ENCODE results near the gene OGG1.
A peak's percentile ranks its signal among the peaks of the same experiment; 100 is the strongest.

The OGG1 gene

DNA sequence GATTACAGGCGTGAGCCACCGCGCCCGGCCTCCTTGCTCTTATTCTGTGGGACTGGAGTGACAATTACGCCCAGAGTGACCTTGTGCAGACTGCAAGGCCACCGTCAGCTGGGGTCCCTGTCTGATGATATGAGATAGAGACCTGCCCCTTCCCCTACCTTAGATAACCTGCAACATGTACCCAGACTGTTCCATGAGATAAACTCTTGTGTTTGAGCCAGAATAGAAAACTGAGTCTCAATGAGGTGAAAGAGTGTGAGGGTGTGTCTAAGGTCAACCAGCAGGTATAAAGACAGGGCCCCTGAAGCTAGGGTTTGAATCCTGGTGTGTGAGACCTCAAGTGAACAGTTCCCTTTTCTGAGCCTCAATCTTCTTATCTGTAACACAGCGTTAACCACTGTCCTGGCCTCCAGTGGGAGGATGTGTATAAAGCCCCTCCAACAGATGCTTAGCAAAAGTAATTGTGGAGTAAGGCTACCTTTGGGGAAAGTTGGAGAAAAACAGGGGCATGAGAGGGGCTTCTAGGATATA is 36.5 kb downstream of the OGG1 start:
- ChIA-PET POLR2A (interaction anchor here (0.5 kb wide), 1 partner anchor 8 kb away, joined by 3 read pairs; no protein-coding TSS in a partner anchor), CTCF (interaction anchor here (1.4 kb wide), 1 partner anchor 71 kb away, joined by 3 read pairs; no protein-coding TSS in a partner anchor)
- DNase-seq (ENCODE audit: low read depth, low spot score): no peak
- H3K4me3 ChIP-seq (ENCODE audit: low read depth, low read length): no peak overlapping the region
- TF ChIP-seq, protein P1, sequence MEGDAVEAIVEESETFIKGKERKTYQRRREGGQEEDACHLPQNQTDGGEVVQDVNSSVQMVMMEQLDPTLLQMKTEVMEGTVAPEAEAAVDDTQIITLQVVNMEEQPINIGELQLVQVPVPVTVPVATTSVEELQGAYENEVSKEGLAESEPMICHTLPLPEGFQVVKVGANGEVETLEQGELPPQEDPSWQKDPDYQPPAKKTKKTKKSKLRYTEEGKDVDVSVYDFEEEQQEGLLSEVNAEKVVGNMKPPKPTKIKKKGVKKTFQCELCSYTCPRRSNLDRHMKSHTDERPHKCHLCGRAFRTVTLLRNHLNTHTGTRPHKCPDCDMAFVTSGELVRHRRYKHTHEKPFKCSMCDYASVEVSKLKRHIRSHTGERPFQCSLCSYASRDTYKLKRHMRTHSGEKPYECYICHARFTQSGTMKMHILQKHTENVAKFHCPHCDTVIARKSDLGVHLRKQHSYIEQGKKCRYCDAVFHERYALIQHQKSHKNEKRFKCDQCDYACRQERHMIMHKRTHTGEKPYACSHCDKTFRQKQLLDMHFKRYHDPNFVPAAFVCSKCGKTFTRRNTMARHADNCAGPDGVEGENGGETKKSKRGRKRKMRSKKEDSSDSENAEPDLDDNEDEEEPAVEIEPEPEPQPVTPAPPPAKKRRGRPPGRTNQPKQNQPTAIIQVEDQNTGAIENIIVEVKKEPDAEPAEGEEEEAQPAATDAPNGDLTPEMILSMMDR (IDR thresholded peaks at IDR 0.05; ENCODE audit: insufficient read depth, low read length, missing control alignments): no peak

DNA sequence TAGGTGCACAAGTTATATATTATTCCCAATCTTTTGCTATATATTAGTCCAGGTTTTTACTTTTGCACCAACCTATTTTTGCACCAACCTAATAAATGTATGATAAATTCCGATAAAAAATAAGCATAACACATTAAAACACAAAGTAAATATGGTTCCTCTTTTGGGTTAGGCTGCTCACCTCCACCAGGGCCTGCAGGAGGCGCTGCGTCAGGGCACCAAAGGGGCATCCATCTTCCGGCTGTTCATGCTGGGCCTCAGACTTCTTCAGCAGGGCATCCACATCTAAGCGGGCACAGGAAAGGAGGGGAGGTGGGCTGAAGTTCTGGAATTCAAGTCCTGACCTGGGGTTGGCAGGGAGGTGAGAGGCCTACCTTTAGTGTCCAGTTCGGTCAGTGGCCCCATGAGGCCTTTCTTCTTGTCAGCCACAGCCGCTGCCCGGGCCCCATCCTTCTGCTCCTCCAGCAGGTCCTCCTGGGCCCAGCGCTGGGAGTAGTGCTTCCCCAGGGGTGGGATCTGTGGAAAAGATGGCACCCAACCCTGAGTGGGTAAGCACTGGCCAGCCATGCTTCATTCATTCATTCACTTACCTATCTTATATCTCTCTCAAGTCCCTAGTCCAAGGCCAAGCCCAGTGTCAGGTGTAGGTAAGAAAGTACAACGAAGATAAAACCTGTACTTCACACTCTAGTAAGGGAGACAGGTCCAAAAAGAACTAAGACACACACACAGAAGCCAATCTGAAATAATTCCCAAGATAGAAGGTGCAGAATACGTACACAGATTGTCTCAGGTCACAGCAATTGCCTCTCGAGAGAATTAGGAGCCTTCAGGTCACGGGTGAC is 37.3 kb downstream of the OGG1 start:
- POLR2A ChIA-PET: no interaction called here
- CTCF ChIA-PET: interaction anchor here (1.4 kb wide), 1 partner anchor 71 kb away, joined by 3 read pairs; no protein-coding TSS in a partner anchor
- DNase-seq (ENCODE audit: low read depth, low spot score): no peak
- TF ChIP-seq, protein P1 (IDR thresholded peaks at IDR 0.05; ENCODE audit: insufficient read depth, low read length, missing control alignments): peak; percentile 34
- H3K4me3 ChIP-seq (ENCODE audit: low read depth, low read length): no peak overlapping the region

DNA sequence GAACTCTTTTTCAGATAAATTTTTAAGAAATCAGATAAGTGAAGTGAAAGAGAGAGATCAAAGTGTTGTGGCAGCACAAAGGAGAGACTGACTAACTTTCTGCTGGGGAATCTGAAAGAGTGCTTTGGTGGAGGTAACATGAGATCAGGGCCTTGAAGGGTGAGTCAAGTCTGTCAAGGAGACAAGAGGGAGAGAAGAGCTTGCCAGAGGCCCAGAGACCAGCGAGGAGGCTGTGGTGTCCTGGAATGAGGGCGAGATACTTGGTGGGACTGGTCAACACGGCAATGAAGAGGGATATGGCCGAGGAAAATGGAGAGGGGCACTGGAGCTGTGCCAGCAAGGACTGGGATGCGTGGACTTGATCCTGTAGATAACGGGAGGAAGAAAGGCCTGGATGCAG is 38.0 kb downstream of the OGG1 start:
- ChIA-PET CTCF (interaction anchor here (1.3 kb wide), 1 partner anchor 7 kb away, joined by 3 read pairs; no protein-coding TSS in a partner anchor), POLR2A (no interaction called here)
- no peak overlapping the region for H3K4me3 ChIP-seq (ENCODE audit: low read depth, low read length)
- DNase-seq (ENCODE audit: low read depth, low spot score): no peak
- TF ChIP-seq, protein P1 (IDR thresholded peaks at IDR 0.05; ENCODE audit: insufficient read depth, low read length, missing control alignments): no peak

DNA sequence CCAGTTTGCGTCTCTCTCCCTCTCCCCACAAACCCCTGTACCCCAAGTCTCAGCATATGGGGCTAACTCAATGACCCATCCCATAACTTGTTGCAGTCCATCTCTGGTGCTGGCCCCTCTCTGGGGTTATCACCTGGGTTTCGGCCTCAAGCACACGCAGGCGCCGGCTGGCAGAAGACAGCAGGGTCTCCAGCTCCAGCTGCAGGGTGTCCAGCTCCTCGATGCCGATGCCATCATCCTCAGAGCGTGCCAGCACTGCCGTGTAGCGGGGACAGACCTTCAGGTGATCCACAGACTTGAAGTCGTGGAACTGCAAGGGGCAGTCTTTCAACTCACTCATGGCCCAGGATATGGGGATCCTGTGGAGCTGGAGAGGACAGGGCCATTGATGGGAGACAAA is 41.4 kb downstream of the OGG1 start:
- ChIA-PET CTCF (interaction anchor here (1.2 to 1.5 kb wide), 3 partner anchors 10 to 155 kb away, joined by 3 to 7 read pairs (median 3); no protein-coding TSS in a partner anchor), POLR2A (no interaction called here)
- TF ChIP-seq, protein P1 (IDR thresholded peaks at IDR 0.05; ENCODE audit: insufficient read depth, low read length, missing control alignments): no peak
- peak overlapping the region; percentile 99 for H3K4me3 ChIP-seq (ENCODE audit: low read depth, low read length)
- DNase-seq (ENCODE audit: low read depth, low spot score): no peak

DNA sequence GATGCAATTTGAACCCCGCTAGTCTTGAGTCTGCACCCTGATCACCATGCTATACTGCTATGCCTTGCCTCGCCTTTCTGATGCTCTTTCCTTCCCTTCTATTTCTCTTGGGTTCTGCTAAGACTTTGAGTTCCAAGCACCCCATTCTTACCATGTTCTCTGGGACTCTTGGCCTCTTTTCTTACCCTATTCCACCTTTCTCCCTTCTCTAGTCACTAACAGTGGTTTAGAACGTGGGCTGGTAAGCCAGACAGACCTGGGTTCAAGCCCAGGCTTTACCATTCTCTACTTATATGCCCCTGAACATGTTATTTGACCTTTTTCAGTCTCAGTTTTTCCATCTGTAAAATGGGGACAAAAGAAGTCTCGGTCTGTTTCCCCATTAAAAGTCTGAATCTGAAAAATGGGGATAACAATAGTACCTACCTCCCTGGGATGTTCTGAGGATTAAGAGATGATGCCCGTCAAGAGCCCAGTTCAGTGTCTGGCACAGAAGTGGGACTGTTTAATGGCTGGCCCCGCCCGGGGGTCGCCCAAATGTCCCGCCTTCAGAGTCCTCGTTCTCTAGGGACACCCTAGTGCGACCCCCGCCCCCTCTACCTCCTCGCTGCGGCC is 42.1 kb downstream of the OGG1 start:
- H3K4me3 ChIP-seq (ENCODE audit: low read depth, low read length): peak overlapping the region; percentile 99
- ChIA-PET CTCF (interaction anchor here (1.0 to 1.5 kb wide), 4 partner anchors 11 to 155 kb away, joined by 3 to 7 read pairs (median 3); no protein-coding TSS in a partner anchor), POLR2A (interaction anchor here (0.8 to 1.8 kb wide), 9 partner anchors 8 to 60 kb away, joined by 3 to 13 read pairs (median 4); partner anchors contain the start of genes BRPF1 and OGG1)
- no peak for DNase-seq (ENCODE audit: low read depth, low spot score)
- TF ChIP-seq, protein P1 (IDR thresholded peaks at IDR 0.05; ENCODE audit: insufficient read depth, low read length, missing control alignments): no peak
